Type B pancreatic cell (in vitro differentiated cells): ENCODE data around the gene GPRC5B. TPM values are rescaled to one million over a fixed set of nuclear protein-coding genes. Genes with fewer than 3 reads are reported as not detected.

Source experiments
- DNase-seq: peaks from one replicate; pipeline ENCODE4 v3.0.0; 2021; ENCODE audit warnings: mixed read lengths; ENCODE audit not compliant: unreplicated experiment; ENCODE audit errors: extremely low spot score
- H3K27ac Mint-ChIP-seq: 2 replicates; pipeline ENCODE4 v1.8.0; 2021; ENCODE audit warnings: mild to moderate bottlenecking, mixed read lengths
- H3K27me3 Mint-ChIP-seq: 2 replicates; pipeline ENCODE4 v1.8.0; 2021; ENCODE audit warnings: mixed read lengths
- H3K36me3 Mint-ChIP-seq: 2 replicates; pipeline ENCODE4 v1.8.0; 2021; ENCODE audit warnings: mixed read lengths
- H3K4me1 Mint-ChIP-seq: one replicate; pipeline ENCODE4 v1.8.0; 2021; ENCODE audit warnings: mixed read lengths; ENCODE audit not compliant: unreplicated experiment
- H3K4me3 Mint-ChIP-seq: 2 replicates; pipeline ENCODE4 v1.8.0; 2021; ENCODE audit warnings: mild to moderate bottlenecking, mixed read lengths
- H3K9me3 Mint-ChIP-seq: 2 replicates; pipeline ENCODE4 v1.8.0; 2021; ENCODE audit warnings: mixed read lengths
- CTCF ChIP-seq: fragments of 200-600 bp; sonication (generic); conservative IDR thresholded peaks from 2 replicates; pipeline ENCODE4 v1.5.0; 2021; ENCODE audit warnings: antibody characterized with exemption, mild to moderate bottlenecking
- long read RNA-seq: library from polyadenylated mRNA; unstranded; transcript quantifications from one replicate; pipeline ENCODE4 v2.0.0, GENCODE V29; 2020
- total RNA-seq: library from RNA; stranded (reverse); gene quantifications from 2 replicates; pipeline ENCODE4 v1.2.1, GENCODE V29; 2021; ENCODE audit warnings: low replicate concordance

Gene GPRC5B
- 25.8 and 53.8 TPM in 2 replicates for total RNA-seq
- long read RNA-seq, full-length matches to known transcripts: 2 of 5 reads
- long read RNA-seq, partial matches to known transcripts: 2 of 5 reads
- long read RNA-seq, other reads (novel, unspliced or antisense): 1 of 5 reads

GRCh38 chr16:19884611-19885450 is at the start of gene GPRC5B:
TSS of gene GPRC5B (minus strand) at chr16:19884848. CDS start at chr16:19872845, 12,003 bp downstream.
- Mint-ChIP-seq H3K27me3 (peaks cover 14% of the 10 kb centered on the region), H3K4me3 (peak within 1 kb of the TSS; percentile 90), H3K9me3 (no peaks in the 10 kb centered on the region), H3K4me1 (peaks cover 20% of the 10 kb centered on the region), H3K27ac (peak within 1 kb of the TSS; percentile 36), H3K36me3 (peaks cover 7% of the 10 kb centered on the region)
- DNase-seq: peak; percentile 74
- peak; percentile 24 for TF ChIP-seq CTCF

- no peaks in the 10 kb centered on the region for H3K4me1 Mint-ChIP-seq
- no peak overlapping the region for H3K4me3 Mint-ChIP-seq
- H3K36me3 Mint-ChIP-seq: no peaks in the 10 kb centered on the region
- TF ChIP-seq CTCF: no peak
- no peaks in the 10 kb centered on the region for H3K9me3 Mint-ChIP-seq
- DNase-seq: peak; percentile 16
- peaks cover 11% of the 10 kb centered on the region for H3K27me3 Mint-ChIP-seq
- H3K27ac Mint-ChIP-seq: no peak overlapping the region
Observed at GRCh38 chr16:19933740-19934139, 49.1 kb upstream of the GPRC5B start.

- no peak overlapping the region for H3K27ac Mint-ChIP-seq
- H3K4me1 Mint-ChIP-seq: no peaks in the 10 kb centered on the region
- H3K36me3 Mint-ChIP-seq: no peaks in the 10 kb centered on the region
- peak; percentile 31 for DNase-seq
- no peak for TF ChIP-seq CTCF
- no peaks in the 10 kb centered on the region for H3K9me3 Mint-ChIP-seq
- peaks cover 18% of the 10 kb centered on the region for H3K27me3 Mint-ChIP-seq
- no peak overlapping the region for H3K4me3 Mint-ChIP-seq
Observed at GRCh38 chr16:19929062-19929511, 44.4 kb upstream of the GPRC5B start.

- no peak overlapping the region for H3K27ac Mint-ChIP-seq
- H3K27me3 Mint-ChIP-seq: peaks cover 17% of the 10 kb centered on the region
- no peaks in the 10 kb centered on the region for H3K9me3 Mint-ChIP-seq
- H3K4me1 Mint-ChIP-seq: no peaks in the 10 kb centered on the region
- DNase-seq: no peak
- no peak overlapping the region for H3K4me3 Mint-ChIP-seq
- TF ChIP-seq CTCF: no peak
- H3K36me3 Mint-ChIP-seq: no peaks in the 10 kb centered on the region
Observed at GRCh38 chr16:19928432-19928831, 43.8 kb upstream of the GPRC5B start.

- peak; percentile 24 for DNase-seq
Observed at GRCh38 chr16:19926449-19927390, 42.1 kb upstream of the GPRC5B start.

More at GRCh38 chr16:19926449-19927390, 42.1 kb upstream of the GPRC5B start:
- Mint-ChIP-seq H3K4me1 (no peaks in the 10 kb centered on the region), H3K27ac (no peak overlapping the region), H3K9me3 (no peaks in the 10 kb centered on the region), H3K4me3 (no peak overlapping the region), H3K27me3 (peaks cover 18% of the 10 kb centered on the region), H3K36me3 (no peaks in the 10 kb centered on the region)
- TF ChIP-seq CTCF: no peak
